Measurements from ENCODE around the gene CLCN6.

Gene CLCN6, protein sequence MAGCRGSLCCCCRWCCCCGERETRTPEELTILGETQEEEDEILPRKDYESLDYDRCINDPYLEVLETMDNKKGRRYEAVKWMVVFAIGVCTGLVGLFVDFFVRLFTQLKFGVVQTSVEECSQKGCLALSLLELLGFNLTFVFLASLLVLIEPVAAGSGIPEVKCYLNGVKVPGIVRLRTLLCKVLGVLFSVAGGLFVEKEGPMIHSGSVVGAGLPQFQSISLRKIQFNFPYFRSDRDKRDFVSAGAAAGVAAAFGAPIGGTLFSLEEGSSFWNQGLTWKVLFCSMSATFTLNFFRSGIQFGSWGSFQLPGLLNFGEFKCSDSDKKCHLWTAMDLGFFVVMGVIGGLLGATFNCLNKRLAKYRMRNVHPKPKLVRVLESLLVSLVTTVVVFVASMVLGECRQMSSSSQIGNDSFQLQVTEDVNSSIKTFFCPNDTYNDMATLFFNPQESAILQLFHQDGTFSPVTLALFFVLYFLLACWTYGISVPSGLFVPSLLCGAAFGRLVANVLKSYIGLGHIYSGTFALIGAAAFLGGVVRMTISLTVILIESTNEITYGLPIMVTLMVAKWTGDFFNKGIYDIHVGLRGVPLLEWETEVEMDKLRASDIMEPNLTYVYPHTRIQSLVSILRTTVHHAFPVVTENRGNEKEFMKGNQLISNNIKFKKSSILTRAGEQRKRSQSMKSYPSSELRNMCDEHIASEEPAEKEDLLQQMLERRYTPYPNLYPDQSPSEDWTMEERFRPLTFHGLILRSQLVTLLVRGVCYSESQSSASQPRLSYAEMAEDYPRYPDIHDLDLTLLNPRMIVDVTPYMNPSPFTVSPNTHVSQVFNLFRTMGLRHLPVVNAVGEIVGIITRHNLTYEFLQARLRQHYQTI

DNA sequence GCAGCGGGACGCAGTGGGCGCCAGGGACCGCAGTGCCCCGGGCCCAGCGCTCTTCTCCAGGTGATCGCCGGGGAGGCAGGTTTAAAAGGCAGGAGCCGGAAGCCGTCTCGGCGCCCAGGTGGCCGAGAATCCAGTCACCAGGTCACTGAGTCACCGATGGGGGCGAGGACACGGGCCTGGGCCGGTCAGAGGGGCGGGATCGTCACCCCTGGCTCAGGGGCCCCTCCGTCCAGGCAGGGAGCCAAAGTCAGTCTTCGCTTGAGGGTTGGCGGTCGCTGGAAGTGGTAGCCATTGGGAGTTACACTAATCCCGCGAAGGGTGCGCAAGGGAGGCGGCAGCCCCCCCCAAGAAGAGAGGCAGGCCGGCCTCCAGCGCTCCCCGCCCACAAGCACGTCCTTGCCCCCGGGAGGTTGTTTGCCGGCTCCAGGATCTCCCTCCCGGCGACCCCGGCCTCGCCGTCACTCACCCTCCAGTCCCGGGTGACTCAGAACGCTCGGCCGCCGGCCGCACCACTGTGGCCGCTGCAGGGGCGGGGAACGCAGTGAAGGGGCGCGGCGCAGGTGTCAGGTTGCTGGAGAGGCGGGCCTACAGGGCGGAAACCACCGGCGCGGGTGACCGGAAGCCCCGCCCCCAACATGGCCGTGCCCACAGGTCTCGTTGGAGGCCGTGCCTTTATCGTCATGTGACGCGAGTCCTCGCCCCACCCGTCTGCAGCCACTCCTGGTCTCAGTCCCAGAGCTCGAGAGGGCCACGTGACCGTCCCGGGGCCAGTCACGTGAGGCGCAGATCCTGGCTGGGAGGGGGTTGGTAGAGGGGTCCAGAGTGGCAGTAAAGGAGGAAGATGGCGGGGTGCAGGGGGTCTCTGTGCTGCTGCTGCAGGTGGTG is at the start of gene CLCN6, which contains the start of gene MTHFR:
Gene CLCN6 (plus strand): TSS at position 770 of the 885 bp plus-strand sequence. CDS start 72 bp downstream, at position 842.
Gene MTHFR (minus strand): TSS at position 543 of the 885 bp plus-strand sequence. CDS start 2,848 bp downstream, outside the sequence.
- DNase-seq (ENCODE audit: insufficient read length, low spot score), result peak; percentile 64
- FAIRE-seq, result no peak

DNA sequence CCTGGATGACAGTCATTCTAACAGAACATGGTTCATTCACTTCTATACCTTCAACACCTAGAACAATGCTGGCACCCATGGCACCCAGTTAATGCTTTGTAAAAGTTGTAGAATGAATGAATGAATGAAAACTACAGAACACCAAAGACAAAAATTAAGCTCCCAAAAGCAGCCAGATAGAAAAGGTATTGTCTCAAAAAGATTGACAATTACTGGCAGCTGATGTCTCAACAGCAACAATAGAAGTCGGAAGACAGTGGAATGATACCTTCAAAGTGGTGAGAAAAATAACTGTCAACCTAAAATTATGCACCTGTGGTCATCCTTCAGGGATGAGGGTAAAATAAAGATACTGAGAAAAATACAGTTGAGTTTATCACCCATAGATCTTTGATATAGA is 48.9 kb upstream of the CLCN6 start:
- TF ChIP-seq, protein P1, sequence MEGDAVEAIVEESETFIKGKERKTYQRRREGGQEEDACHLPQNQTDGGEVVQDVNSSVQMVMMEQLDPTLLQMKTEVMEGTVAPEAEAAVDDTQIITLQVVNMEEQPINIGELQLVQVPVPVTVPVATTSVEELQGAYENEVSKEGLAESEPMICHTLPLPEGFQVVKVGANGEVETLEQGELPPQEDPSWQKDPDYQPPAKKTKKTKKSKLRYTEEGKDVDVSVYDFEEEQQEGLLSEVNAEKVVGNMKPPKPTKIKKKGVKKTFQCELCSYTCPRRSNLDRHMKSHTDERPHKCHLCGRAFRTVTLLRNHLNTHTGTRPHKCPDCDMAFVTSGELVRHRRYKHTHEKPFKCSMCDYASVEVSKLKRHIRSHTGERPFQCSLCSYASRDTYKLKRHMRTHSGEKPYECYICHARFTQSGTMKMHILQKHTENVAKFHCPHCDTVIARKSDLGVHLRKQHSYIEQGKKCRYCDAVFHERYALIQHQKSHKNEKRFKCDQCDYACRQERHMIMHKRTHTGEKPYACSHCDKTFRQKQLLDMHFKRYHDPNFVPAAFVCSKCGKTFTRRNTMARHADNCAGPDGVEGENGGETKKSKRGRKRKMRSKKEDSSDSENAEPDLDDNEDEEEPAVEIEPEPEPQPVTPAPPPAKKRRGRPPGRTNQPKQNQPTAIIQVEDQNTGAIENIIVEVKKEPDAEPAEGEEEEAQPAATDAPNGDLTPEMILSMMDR (IDR thresholded peaks at IDR 0.05; ENCODE audit: insufficient read depth, missing control alignments), result no peak
- FAIRE-seq (no peak), DNase-seq (ENCODE audit: insufficient read length, low spot score) (no peak)

More for the DNA sequence above, at the start of gene CLCN6, which contains the start of gene MTHFR:
- TF ChIP-seq, protein P1 (IDR thresholded peaks at IDR 0.05; ENCODE audit: insufficient read depth, missing control alignments), result no peak

DNA sequence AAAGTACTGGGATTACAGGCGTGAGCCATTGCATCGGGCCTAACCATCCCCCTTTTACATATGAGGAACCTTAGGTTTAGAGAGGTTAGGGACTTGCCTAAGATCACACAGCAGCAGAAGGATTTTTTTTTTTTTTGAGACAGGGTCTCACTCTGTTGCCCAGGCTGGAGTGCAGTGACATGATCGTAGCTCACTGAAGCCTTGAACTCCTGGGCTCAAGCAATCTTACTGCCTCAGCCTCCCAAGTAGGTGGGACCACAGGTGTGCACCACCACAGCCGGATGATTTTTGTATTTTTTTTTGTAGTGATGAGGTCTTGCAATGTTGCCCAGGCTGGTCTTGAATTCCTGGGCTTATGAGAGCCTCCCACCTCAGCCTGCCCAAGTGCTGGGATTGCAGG is 46.2 kb upstream of the CLCN6 start:
- no peak for FAIRE-seq
- TF ChIP-seq, protein P1 (IDR thresholded peaks at IDR 0.05; ENCODE audit: insufficient read depth, missing control alignments), result no peak

DNA sequence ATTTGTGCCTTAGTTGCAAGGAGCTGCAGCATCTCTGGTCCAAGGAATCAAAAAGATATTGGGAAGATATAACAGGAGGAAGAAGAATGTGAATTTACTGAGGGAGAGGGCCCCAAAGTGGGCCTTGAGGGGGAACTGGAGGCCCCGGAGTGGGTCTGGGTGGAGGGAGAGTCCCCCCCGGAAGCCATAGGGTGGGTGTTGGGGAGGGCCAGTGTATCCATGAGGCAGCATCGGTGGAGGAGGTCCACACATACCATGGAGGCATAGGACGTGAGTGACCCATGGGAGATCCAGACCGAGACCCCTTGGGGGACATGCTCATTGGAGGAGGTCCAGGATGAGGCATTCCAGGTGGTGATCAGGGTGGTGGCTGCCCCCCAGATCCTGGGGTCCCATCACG is 44.7 kb upstream of the CLCN6 start:
- DNase-seq (ENCODE audit: insufficient read length, low spot score) (no peak), FAIRE-seq (no peak)
- TF ChIP-seq, protein P1 (IDR thresholded peaks at IDR 0.05; ENCODE audit: insufficient read depth, missing control alignments), result no peak

More for the DNA sequence above, 46.2 kb upstream of the CLCN6 start:
- DNase-seq (ENCODE audit: insufficient read length, low spot score), result no peak

DNA sequence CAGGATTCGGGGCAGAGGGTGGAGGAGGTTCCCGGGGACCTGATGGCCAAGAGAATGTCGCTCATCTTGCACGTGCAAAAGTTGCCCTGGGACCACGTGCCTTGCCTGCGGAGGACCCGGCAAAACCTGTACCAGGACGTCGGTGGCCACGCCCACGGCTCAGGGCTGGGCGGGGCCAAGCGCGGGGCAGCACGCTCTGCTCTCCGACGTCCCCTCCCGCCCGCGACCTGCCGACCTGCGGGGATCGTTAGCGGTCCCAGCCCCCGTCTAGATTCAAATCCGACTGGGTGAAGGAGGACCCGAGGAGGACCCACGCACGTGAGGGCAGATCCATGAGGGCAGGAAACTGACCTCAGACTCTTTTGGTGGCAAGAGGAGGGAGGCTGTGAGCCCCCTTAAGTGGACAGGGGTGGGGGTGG is 44.0 kb upstream of the CLCN6 start, which contains the start of gene C1orf167:
Gene C1orf167 (plus strand): TSS at position 206 of the 419 bp plus-strand sequence. CDS start 2,208 bp downstream, outside the sequence.
- TF ChIP-seq, protein P1 (IDR thresholded peaks at IDR 0.05; ENCODE audit: insufficient read depth, missing control alignments), result no peak
- no peak for DNase-seq (ENCODE audit: insufficient read length, low spot score)
- no peak for FAIRE-seq

DNA sequence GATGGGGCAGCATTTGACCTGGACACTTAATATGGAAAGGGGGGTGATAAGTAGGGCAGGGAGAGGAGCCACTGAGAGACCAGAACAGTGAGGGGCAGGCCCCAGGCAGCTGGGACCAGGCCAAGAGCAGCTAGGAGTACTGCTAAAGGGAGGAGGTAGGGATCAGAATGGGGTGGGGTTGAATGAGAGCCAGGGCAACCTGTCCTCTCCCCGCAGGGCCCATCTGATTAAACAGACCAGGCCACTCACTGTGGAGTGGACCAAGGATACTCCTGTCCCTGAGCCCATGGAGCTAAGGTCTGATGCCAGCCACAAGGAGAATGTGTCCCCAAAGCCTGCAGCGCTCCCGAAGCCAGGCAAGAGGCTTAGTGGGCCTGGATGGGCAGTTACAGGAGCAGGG is 41.9 kb upstream of the CLCN6 start:
- FAIRE-seq (no peak), DNase-seq (ENCODE audit: insufficient read length, low spot score) (no peak)
- TF ChIP-seq, protein P1 (IDR thresholded peaks at IDR 0.05; ENCODE audit: insufficient read depth, missing control alignments), result no peak
